Gastrocnemius medialis (tissue), 4 donors: Measurements from ENCODE around the gene SLC2A14.
"Not testable (repeated sequence)": the region's sequence is repeated elsewhere in the genome, so short reads cannot be mapped to it uniquely, and the experiment has no call there.

Experiments used
- CTCF ChIP-seq, 5 experiments: fragments of 450-650 bp in 3 of 5; fragments of 200-600 bp in 2 of 5; sonication (generic) in 2 of 5; IDR thresholded peaks in 4 of 5; conservative IDR thresholded peaks in 1 of 5; 1 replicate in 4 of 5; 2 replicates in 1 of 5; pipeline ENCODE4 v1.5.1; 2016 to 2019; ENCODE audit warnings: antibody characterized with exemption in 5 of 5, mild to moderate bottlenecking in 3 of 5, moderate library complexity in 3 of 5
- POLR2A ChIP-seq, 2 donors: fragments of 450-650 bp; IDR thresholded peaks; one replicate each; pipeline ENCODE4 v1.6.1; 2017; ENCODE audit warnings: antibody characterized with exemption in 2 of 2, mild to moderate bottlenecking in 2 of 2, moderate library complexity in 2 of 2

GRCh38 chr12:7843583-7843982, 29.1 kb downstream of the SLC2A14 start:
- not testable (repeated sequence) for TF ChIP-seq CTCF (IDR thresholded peaks at IDR 0.05 in 4 of 5, conservative IDR thresholded peaks at IDR 0.05 in 1 of 5); POLR2A (IDR thresholded peaks at IDR 0.05)
